GM18519 (cell line): ENCODE data around the gene DOLPP1.

Source experiments
- ATAC-seq: cut with Tn5 transposase; IDR thresholded peaks from one replicate; pipeline ENCODE4 v1.9.1; 2021; ENCODE audit warnings: mild to moderate bottlenecking, moderate library complexity; ENCODE audit not compliant: unreplicated experiment, low FRiP score

DOLPP1 gene

GRCh38 chr9:129063061-129063460, 17.9 kb upstream of the DOLPP1 start:
- ATAC-seq: no peak

- no peak for ATAC-seq
Observed at GRCh38 chr9:129064499-129064908, 16.4 kb upstream of the DOLPP1 start.

GRCh38 chr9:129068110-129068509, 12.8 kb upstream of the DOLPP1 start:
- no peak for ATAC-seq

DNA sequence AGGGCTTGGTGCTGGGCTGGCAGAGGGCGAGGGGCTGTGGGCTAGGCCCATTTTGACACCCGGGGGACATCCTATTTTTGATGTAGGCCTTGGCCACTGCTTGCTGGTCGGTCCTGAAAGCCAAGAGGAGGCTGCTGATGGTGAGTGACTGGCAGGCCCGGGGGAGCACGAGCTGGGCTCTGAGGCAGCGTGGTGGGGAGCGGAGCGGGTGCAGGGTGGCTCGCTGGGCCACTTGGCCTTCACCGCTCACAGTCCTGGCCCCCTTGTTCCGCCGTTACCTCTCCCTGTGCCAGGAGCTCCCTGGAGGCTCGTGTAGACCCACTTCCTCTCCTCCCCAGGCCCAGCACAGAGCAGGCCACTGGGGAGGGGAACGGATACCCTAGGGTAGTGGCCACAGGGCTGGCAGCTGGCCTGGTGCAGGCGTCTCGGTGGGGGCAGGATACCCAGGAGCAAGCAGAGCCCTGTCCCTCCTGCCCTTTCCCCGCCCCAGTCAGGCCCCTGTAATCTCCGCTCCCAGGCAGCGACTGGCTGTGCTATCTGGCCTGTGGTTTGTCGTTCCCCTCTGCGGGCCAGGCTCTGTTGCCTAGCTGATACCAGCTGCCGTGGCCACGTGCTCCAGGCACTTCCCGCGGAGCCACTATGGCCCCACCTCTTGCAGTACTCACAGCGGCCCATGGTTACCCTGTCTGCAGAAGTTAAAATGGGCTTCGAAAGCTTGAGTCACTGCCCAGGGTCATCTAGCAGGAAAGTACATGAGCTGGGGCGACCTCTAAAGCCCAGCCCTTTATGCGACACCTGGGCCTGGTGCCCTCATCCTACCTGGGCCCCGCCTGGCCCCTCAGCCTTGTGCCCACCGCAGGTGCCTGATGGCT, 11.7 kb upstream of the DOLPP1 start:
- no peak for ATAC-seq

GRCh38 chr9:129069862-129070641, 10.9 kb upstream of the DOLPP1 start:
- no peak for ATAC-seq

DNA sequence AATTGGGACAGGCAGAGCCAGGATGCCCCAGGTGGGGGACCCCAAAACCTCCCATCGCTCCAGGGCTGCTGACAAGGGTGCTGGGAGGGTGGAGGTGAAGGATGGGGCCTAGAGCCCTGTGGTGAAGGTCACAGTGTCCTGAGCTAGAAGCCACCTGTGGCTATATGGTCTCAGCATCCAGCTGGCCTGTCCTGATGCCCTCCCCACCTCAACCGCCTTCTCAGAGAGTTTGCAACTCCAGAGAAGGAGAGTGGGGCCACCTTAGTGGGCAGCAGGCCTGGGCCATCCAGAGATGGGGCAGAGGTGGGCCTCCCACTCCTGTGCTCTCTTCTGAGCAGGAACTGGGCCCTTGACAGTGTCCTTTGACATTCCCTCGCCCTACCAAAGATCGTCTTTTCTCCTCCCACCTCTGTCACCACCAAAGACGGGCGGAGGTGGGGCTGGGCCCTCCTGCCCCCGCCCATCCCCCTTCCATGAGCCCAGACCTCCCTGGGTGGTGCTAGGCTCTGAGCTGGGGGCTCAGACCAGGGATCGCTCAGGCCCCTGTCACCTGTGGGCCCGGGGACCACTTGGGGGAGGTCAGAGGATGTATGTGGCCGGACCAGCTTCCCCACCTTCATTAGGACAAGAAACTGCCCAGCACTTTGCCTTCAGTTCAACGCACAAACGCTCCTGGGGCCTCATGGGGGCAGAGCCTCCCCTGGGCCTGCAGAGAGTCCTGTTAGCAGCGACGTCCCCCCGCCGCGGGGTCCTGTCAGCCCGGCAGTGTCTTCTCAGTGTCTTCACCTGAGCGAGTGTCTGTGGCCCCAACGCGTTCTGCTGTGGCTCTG, 10.0 kb upstream of the DOLPP1 start:
- no peak for ATAC-seq

DNA sequence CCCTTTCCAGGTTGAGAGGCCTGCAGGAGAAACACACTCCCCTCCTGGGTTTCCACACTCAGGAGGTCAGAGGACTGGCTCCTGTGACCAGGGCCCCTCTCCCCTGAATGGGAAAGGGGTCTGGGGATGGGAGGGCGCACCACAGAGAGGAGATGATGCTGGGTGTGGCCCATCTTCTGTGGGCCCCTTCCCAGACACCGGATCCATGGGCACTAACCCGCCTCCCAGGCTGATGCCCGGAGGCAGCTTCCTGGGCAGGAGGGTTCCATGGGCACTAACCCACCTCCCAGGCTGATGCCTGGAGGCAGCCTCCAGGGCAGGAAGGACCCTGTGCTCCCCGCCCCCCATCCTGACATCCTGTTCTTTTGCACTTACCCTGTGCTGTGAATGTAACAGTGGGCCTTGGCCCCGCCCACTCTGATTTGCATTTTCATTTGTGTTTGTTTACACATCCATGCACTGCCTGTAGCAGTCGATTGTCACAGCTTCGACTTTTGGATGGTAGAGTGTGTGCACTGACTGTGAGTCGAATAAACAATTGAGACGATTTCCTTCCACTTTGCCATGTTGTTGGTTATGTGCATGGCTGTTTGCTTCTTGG, 9.3 kb upstream of the DOLPP1 start:
- ATAC-seq: no peak

GRCh38 chr9:129072171-129072570, 8.7 kb upstream of the DOLPP1 start:
- no peak for ATAC-seq

DNA sequence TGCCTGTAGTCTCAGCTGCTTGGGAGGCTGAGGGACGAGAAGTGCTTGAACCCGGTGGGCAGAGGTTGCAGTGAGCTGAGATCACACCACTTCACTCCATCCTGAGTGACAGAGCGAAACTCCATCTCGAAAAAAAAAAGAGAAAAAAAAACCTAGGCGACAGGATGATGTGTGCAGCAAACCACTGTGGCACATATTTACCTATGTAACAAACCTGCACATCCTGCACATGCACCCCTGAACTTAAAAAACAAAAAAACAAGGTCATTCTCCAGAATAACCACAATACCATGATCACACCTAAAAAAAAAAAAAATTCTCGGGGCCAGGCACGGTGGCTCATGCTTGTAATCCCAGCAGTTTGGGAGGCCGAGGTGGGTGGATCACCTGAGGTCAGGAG, 7.5 kb upstream of the DOLPP1 start:
- no peak for ATAC-seq

DNA sequence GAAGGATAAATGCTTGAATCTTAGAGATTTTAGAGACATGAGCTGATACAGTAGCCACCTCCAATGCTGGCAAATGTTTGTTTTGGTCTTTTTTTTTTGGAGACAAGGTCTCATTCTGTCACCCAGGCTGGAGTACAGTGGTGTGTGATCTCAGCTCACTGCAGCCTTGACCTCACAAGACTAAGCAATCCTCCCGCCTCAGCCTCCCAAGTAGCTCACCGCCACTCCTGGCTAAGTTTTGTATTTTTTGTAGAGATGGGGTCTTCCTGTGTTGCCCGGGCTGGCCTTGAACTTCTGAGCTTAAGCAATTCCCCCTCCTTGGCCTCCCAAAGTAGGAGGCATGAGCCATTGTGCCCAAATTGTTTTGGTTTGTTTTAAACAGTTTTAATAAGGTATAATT, 6.8 kb upstream of the DOLPP1 start:
- no peak for ATAC-seq

- no peak for ATAC-seq
Observed at GRCh38 chr9:129075996-129076639, 4.8 kb upstream of the DOLPP1 start.

DNA sequence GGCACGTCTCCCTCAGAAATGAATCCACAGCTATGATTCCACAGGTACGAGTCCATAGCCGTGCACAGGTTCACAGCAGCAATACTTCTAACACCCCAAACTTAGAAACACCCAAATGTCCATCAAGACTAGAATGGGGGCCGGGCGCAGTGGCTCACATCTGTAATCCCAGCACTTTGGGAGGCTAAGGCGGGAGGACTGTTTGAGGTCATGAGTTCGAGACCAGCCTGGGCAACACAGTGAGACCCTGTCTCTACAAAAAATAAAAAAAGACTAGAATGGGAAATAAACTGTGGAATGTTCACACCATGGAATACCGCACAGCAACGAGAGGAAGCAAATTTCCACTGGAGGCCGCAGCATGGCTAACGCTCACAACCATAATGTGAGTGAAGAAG, 4.3 kb upstream of the DOLPP1 start:
- no peak for ATAC-seq

DNA sequence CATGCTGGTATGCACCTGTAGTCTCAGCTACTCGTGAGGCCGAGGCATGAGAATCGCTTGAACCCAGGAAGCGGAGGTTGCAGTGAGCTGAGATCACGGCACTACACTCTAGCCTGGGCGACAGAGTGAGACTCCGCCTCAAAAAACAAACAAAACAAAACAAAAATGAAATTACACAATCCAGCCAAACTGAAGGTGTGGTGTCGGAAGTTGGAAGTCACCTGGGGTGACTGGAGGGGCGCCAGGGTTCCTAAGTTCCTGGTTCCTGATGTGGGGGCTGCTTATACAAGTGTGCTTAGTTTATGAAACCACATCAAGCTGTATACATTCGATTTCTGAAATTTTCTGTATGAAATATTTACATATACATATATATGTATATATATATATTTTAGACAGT, 3.7 kb upstream of the DOLPP1 start:
- no peak for ATAC-seq

- no peak for ATAC-seq
Observed at GRCh38 chr9:129078691-129079503, 2.0 kb upstream of the DOLPP1 start.

DNA sequence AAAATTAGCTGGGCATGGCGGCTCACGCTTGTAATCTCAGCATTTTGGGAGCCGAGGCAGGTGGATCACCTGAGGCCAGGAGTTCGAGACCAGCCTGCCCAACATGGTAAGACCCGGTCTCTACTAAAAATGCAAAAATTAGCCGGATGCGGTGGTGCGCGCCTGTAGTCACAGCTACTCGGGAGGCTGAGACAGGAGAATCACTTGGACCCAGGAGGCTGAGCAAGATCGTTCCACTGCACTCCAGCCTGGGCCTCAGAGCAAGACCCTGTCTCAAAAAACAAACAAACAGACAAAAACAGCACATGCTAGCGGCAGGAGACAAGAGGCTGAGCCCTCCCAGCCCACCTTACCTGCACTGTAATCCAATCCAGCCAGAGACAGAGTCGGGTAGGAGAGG, 1.1 kb upstream of the DOLPP1 start:
- ATAC-seq: no peak

DNA sequence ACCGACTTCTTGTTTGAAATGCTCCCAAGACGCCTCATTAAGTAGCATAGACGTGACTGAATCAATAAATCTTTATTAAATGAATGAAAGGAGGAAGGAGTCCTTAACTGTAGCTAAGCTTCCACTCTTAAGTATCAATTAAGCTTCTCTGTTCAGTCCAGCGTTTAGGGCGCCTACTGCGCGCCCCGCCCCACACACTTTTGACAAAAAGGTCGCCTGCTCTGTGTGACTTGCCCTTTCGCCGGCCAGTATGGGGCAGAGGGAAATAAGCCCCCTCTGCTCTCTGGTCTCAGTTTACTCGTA, 662 bp upstream of the DOLPP1 start:
- ATAC-seq: no peak

DNA sequence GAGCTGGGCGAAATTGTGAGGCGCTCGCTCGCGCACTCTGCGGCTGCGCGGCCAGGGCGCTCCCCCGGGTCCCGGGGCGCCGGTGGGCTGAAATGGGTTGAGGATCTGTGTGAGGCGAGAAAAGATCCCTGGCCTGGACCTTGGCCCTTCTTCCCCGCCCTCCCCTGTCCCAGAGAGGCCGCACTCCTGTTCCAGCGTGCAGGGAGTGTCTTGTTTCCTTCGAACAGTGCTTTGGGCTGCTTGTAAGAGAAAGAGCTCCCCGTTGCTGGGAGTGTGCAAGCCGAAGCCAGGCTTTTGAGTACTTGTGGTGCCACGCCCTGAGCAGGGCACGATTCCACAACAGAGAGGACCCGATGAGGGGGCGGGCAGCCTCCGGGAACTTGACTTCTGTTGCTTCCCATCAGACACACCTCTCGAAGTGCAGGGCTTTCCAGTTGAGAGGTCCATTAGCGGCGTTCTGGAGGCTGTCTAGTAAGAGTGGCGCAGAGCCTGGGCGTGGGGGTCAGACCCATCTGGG, 535 bp downstream of the DOLPP1 start:
- no peak for ATAC-seq

DNA sequence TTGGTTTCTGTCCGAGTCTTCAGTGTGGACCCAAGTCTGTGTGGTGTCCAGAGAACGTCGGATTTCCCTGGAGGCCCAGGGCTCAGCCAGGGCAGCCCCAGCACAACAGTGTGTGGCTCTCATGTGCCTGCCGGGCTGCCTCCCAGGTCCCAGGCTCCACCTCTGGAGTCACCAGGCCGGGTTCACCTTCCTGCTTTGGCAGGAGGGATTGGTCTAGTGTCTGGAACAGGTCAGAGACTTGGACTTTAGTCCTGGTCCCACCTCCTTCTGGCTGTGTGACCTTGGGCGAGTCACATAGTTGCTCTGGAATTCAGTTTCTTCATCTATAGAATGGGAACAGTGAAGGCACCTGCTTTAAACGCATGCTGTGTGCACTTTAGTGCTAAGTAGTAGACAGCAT, 3.2 kb downstream of the DOLPP1 start:
- no peak for ATAC-seq

- no peak for ATAC-seq
Observed at GRCh38 chr9:129089246-129089645, 8.3 kb downstream of the DOLPP1 start.
